ENCODE results near the gene POLR3B. TPM values are rescaled to one million over a fixed set of nuclear protein-coding genes. Genes with fewer than 3 reads are reported as not detected.

The POLR3B gene
- total and polyA plus RNA-seq, 9 of the 15 experiments (the other 6 are each of a cell fraction or from before 2014, with no cell fraction given): 7.6 to 17.9 (median 14.4) TPM

DNA sequence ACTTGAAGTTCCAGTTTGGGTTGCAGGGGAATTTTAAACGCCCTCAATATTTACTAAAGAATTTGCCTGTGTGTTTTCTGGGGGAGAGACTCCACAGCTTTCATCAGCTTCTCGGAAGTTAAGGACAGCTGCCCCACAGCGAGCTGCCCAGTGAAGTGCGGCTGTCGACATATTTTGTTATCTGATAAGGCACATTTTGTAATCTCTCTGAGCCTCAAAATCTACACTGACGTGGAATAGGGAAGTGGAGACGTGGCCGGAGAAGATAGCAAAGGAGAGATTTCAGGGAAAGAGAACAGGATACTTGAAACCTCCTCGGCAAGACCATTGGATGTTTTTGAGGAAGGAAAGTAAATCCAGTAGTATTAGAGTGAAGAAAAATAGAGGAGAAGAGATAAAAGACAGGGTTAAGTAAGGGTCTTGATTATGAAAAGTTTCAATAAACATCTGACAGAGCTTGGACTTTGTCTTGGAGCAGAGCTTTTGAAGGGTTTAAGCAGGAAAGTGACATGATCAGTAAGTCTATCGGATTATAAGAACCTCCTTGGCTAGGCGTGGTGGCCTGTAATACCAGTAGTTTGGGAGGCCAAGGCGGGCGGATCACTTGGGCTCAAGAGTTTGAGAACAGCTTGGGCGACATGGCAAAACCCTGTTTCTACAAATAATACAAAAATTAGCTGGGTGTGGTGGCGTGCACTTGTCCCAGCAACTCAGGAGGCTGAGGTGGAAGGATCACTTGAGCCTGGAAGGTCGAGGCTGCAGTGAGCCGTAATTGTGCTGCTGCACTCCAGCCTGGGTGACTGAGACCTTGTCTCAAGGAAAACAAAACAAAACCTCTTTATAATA is 1.1 kb downstream of the POLR3B start (continued):
- TF ChIP-seq CLOCK (CRISPR knock-in tag; IDR thresholded peaks at IDR 0.05; ENCODE audit: borderline replicate concordance) (no peak), HNRNPLL (IDR thresholded peaks at IDR 0.05; ENCODE audit: low read depth, low read length, poor library complexity, severe bottlenecking) (no peak), ZNF79 (CRISPR knock-in tag; IDR thresholded peaks at IDR 0.05; ENCODE audit: low read depth) (no peak), TARDBP (IDR thresholded peaks at IDR 0.05) (no peak), KDM1A (IDR thresholded peaks at IDR 0.05) (peak; percentile 85 to 87), CREB3 (tag; conservative IDR thresholded peaks at IDR 0.05; ENCODE audit: low read depth) (no peak), GABPB1 (CRISPR knock-in tag; IDR thresholded peaks at IDR 0.05) (no peak), EGR1 (conservative IDR thresholded peaks at IDR 0.05) (no peak), CREM (IDR thresholded peaks at IDR 0.05; ENCODE audit: low read depth) (peak; percentile 92), ZNF764 (CRISPR knock-in tag; IDR thresholded peaks at IDR 0.05; ENCODE audit: low read depth) (no peak), L3MBTL2 (IDR thresholded peaks at IDR 0.05) (no peak), JUNB (CRISPR knock-in tag; conservative IDR thresholded peaks at IDR 0.05) (no peak), ZNF436 (CRISPR knock-in tag; IDR thresholded peaks at IDR 0.05) (no peak), BRD4 (IDR thresholded peaks at IDR 0.05) (peak; percentile 15; the same call in 1 of the 2 replicates), HEY1 (CRISPR knock-in tag; IDR thresholded peaks at IDR 0.05; ENCODE audit: borderline replicate concordance) (no peak), SNIP1 (IDR thresholded peaks at IDR 0.05; ENCODE audit: low read depth) (no peak), C11orf30 (IDR thresholded peaks at IDR 0.05; ENCODE audit: low read depth) (0 out of 2 replicates have a peak, but pooled peaks have one; percentile 4), CREBBP (IDR thresholded peaks at IDR 0.05; ENCODE audit: low read depth, low read length) (no peak), FOXO4 (CRISPR knock-in tag; IDR thresholded peaks at IDR 0.05) (no peak)
- TF ChIP-seq, protein P1, sequence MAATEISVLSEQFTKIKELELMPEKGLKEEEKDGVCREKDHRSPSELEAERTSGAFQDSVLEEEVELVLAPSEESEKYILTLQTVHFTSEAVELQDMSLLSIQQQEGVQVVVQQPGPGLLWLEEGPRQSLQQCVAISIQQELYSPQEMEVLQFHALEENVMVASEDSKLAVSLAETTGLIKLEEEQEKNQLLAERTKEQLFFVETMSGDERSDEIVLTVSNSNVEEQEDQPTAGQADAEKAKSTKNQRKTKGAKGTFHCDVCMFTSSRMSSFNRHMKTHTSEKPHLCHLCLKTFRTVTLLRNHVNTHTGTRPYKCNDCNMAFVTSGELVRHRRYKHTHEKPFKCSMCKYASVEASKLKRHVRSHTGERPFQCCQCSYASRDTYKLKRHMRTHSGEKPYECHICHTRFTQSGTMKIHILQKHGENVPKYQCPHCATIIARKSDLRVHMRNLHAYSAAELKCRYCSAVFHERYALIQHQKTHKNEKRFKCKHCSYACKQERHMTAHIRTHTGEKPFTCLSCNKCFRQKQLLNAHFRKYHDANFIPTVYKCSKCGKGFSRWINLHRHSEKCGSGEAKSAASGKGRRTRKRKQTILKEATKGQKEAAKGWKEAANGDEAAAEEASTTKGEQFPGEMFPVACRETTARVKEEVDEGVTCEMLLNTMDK (IDR thresholded peaks at IDR 0.05; ENCODE audit: borderline replicate concordance, insufficient read depth, low read depth, low read length, poor library complexity, severe bottlenecking): no peak

Measured in K562 (cell line).